Measurements from ENCODE around the gene CIAO2B. TPM values are rescaled to one million over a fixed set of nuclear protein-coding genes. Genes with fewer than 3 reads are reported as not detected.

The CIAO2B gene
- total RNA-seq, 1 experiment from 2014 or later: 59.7 TPM

DNA sequence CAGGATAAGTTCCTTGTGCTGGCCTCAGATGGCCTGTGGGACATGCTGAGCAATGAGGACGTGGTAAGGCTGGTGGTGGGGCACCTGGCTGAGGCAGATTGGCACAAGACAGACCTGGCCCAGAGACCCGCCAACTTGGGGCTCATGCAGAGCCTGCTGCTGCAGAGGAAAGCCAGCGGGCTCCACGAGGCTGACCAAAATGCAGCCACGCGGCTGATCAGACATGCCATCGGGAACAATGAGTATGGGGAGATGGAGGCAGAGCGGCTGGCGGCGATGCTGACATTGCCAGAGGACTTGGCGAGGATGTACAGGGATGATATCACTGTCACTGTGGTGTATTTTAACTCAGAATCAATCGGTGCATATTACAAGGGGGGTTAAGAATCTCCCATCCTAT, 48.7 kb downstream of the CIAO2B start:
- 0 out of 2 replicates have a peak overlapping the region, but pooled peaks have one; percentile 15 for H3K27ac Mint-ChIP-seq
- DNase-seq (ENCODE audit: low spot score) (no peak), ATAC-seq (no peak)
- peaks cover 19% of the 10 kb centered on the region for H3K4me1 Mint-ChIP-seq
- TF ChIP-seq, protein P1, sequence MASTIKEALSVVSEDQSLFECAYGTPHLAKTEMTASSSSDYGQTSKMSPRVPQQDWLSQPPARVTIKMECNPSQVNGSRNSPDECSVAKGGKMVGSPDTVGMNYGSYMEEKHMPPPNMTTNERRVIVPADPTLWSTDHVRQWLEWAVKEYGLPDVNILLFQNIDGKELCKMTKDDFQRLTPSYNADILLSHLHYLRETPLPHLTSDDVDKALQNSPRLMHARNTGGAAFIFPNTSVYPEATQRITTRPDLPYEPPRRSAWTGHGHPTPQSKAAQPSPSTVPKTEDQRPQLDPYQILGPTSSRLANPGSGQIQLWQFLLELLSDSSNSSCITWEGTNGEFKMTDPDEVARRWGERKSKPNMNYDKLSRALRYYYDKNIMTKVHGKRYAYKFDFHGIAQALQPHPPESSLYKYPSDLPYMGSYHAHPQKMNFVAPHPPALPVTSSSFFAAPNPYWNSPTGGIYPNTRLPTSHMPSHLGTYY (CRISPR knock-in tag; IDR thresholded peaks at IDR 0.05): no peak
- TF ChIP-seq ZNF396 (CRISPR knock-in tag; IDR thresholded peaks at IDR 0.05; ENCODE audit: borderline replicate concordance): no peak
- TF ChIP-seq, protein P2, sequence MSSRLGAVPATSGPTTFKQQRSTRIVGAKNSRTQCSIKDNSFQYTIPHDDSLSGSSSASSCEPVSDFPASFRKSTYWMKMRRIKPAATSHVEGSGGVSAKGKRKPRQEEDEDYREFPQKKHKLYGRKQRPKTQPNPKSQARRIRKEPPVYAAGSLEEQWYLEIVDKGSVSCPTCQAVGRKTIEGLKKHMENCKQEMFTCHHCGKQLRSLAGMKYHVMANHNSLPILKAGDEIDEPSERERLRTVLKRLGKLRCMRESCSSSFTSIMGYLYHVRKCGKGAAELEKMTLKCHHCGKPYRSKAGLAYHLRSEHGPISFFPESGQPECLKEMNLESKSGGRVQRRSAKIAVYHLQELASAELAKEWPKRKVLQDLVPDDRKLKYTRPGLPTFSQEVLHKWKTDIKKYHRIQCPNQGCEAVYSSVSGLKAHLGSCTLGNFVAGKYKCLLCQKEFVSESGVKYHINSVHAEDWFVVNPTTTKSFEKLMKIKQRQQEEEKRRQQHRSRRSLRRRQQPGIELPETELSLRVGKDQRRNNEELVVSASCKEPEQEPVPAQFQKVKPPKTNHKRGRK (CRISPR knock-in tag; IDR thresholded peaks at IDR 0.05; ENCODE audit: borderline replicate concordance): no peak
- TF ChIP-seq, protein P3, sequence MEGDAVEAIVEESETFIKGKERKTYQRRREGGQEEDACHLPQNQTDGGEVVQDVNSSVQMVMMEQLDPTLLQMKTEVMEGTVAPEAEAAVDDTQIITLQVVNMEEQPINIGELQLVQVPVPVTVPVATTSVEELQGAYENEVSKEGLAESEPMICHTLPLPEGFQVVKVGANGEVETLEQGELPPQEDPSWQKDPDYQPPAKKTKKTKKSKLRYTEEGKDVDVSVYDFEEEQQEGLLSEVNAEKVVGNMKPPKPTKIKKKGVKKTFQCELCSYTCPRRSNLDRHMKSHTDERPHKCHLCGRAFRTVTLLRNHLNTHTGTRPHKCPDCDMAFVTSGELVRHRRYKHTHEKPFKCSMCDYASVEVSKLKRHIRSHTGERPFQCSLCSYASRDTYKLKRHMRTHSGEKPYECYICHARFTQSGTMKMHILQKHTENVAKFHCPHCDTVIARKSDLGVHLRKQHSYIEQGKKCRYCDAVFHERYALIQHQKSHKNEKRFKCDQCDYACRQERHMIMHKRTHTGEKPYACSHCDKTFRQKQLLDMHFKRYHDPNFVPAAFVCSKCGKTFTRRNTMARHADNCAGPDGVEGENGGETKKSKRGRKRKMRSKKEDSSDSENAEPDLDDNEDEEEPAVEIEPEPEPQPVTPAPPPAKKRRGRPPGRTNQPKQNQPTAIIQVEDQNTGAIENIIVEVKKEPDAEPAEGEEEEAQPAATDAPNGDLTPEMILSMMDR (IDR thresholded peaks at IDR 0.05): no peak
- TF ChIP-seq, protein P4, sequence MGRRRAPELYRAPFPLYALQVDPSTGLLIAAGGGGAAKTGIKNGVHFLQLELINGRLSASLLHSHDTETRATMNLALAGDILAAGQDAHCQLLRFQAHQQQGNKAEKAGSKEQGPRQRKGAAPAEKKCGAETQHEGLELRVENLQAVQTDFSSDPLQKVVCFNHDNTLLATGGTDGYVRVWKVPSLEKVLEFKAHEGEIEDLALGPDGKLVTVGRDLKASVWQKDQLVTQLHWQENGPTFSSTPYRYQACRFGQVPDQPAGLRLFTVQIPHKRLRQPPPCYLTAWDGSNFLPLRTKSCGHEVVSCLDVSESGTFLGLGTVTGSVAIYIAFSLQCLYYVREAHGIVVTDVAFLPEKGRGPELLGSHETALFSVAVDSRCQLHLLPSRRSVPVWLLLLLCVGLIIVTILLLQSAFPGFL (CRISPR knock-in tag; IDR thresholded peaks at IDR 0.05; ENCODE audit: borderline replicate concordance): no peak
- TF ChIP-seq, protein P5, sequence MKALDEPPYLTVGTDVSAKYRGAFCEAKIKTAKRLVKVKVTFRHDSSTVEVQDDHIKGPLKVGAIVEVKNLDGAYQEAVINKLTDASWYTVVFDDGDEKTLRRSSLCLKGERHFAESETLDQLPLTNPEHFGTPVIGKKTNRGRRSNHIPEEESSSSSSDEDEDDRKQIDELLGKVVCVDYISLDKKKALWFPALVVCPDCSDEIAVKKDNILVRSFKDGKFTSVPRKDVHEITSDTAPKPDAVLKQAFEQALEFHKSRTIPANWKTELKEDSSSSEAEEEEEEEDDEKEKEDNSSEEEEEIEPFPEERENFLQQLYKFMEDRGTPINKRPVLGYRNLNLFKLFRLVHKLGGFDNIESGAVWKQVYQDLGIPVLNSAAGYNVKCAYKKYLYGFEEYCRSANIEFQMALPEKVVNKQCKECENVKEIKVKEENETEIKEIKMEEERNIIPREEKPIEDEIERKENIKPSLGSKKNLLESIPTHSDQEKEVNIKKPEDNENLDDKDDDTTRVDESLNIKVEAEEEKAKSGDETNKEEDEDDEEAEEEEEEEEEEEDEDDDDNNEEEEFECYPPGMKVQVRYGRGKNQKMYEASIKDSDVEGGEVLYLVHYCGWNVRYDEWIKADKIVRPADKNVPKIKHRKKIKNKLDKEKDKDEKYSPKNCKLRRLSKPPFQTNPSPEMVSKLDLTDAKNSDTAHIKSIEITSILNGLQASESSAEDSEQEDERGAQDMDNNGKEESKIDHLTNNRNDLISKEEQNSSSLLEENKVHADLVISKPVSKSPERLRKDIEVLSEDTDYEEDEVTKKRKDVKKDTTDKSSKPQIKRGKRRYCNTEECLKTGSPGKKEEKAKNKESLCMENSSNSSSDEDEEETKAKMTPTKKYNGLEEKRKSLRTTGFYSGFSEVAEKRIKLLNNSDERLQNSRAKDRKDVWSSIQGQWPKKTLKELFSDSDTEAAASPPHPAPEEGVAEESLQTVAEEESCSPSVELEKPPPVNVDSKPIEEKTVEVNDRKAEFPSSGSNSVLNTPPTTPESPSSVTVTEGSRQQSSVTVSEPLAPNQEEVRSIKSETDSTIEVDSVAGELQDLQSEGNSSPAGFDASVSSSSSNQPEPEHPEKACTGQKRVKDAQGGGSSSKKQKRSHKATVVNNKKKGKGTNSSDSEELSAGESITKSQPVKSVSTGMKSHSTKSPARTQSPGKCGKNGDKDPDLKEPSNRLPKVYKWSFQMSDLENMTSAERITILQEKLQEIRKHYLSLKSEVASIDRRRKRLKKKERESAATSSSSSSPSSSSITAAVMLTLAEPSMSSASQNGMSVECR (CRISPR knock-in tag; IDR thresholded peaks at IDR 0.05; ENCODE audit: borderline replicate concordance): no peak
- TF ChIP-seq, protein P6, sequence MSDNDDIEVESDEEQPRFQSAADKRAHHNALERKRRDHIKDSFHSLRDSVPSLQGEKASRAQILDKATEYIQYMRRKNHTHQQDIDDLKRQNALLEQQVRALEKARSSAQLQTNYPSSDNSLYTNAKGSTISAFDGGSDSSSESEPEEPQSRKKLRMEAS (CRISPR knock-in tag; IDR thresholded peaks at IDR 0.05): no peak
- TF ChIP-seq SP1 (CRISPR knock-in tag; conservative IDR thresholded peaks at IDR 0.05): no peak
- H3K9me3 Mint-ChIP-seq: no peaks in the 10 kb centered on the region
- H3K27me3 Mint-ChIP-seq (ENCODE audit: low read depth): no peaks in the 10 kb centered on the region
- ChIA-PET POLR2A (no interaction called here), CTCF (interaction anchor here (1.1 to 1.5 kb wide), 3 partner anchors 10 to 40 kb away, joined by 3 to 5 read pairs (median 3); no protein-coding TSS in a partner anchor)
- no peak overlapping the region for H3K4me3 Mint-ChIP-seq
- peaks cover 22% of the 10 kb centered on the region for H3K36me3 Mint-ChIP-seq

DNA sequence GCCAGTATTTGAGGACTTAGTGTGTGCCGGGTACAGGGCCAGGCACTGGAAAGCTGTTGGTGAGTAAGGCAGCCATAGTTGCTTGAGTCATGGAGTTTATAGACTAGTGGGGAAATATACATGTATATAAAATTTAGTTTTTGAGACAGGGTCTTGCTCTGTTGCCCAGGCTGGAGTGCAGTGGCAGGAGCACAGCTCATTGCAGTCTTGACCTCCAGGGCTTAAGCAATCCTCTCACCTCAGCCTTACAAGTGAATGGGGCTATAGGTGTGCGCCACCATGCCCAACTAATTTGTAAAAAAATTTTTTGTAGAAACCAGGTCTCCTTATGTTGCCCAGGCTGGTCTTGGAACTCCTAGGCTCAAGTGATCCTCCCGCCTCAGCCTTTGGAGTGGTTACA, 51.5 kb downstream of the CIAO2B start:
- DNase-seq (ENCODE audit: low spot score) (no peak), ATAC-seq (no peak)
- Mint-ChIP-seq H3K4me1 (peaks cover 25% of the 10 kb centered on the region), H3K27ac (no peak overlapping the region; the same call in 1 of the 2 replicates), H3K9me3 (no peaks in the 10 kb centered on the region), H3K4me3 (no peak overlapping the region), H3K27me3 (ENCODE audit: low read depth) (peaks cover 11% of the 10 kb centered on the region), H3K36me3 (peaks cover 20% of the 10 kb centered on the region)
- POLR2A ChIA-PET: no interaction called here
- TF ChIP-seq ZNF416 (CRISPR knock-in tag; IDR thresholded peaks at IDR 0.05) (no peak), ZNF121 (CRISPR knock-in tag; IDR thresholded peaks at IDR 0.05) (peak; percentile 26; the same call in 1 of the 2 replicates)
- CTCF ChIA-PET: interaction anchor here (0.7 to 3.4 kb wide), 5 partner anchors 11 to 52 kb away, joined by 3 to 31 read pairs (median 18); partner anchors contain the start of genes CDH16 and NAE1

Other genes starting within 250 kb of the CIAO2B start
- gene CMTM4, start 237.7 kb downstream of the CIAO2B start, total RNA-seq (2021): 56.2 to 60.6 TPM (median 58.5 TPM) in 3 replicates
- 82.7 to 89.8 TPM (median 89.7 TPM) in 3 replicates for gene DYNC1LI2, start 182.8 kb downstream of the CIAO2B start, total RNA-seq (2021)
- not detected in 3 replicates for gene TERB1, start 132.8 kb downstream of the CIAO2B start, total RNA-seq (2021)
- 103 to 129 TPM (median 107 TPM) in 3 replicates for gene NAE1, start 103.4 kb downstream of the CIAO2B start, total RNA-seq (2021)
- gene CA7, start 90.0 kb downstream of the CIAO2B start, total RNA-seq (2021): 1.4 to 2.2 TPM (median 1.6 TPM) in 3 replicates
- gene PDP2, start 53.9 kb downstream of the CIAO2B start, total RNA-seq (2021): 26.4 to 28.4 TPM (median 27.0 TPM) in 3 replicates
- not detected in 3 replicates for gene CDH16, start 15.5 kb downstream of the CIAO2B start, total RNA-seq (2021)
- gene RRAD, start 8.9 kb downstream of the CIAO2B start, total RNA-seq (2021): 0.16 to 0.52 TPM (median 0.18 TPM) in 3 replicates
- 21.6 to 29.7 TPM (median 23.2 TPM) in 3 replicates for gene CES2, start 1.1 kb upstream of the CIAO2B start, total RNA-seq (2021)
- gene CES3, start 26.9 kb upstream of the CIAO2B start, total RNA-seq (2021): 3.3 to 6.0 TPM (median 5.7 TPM) in 3 replicates
- 0.57 to 0.89 TPM (median 0.61 TPM) in 3 replicates for gene CES4A, start 54.2 kb upstream of the CIAO2B start, total RNA-seq (2021)
- 36.9 to 40.9 TPM (median 37.1 TPM) in 3 replicates for gene CBFB, start 94.7 kb upstream of the CIAO2B start, total RNA-seq (2021)
- 16.9 to 18.8 TPM (median 17.4 TPM) in 3 replicates for gene PHAF1, start 175.5 kb upstream of the CIAO2B start, total RNA-seq (2021)
- gene B3GNT9, start 216.6 kb upstream of the CIAO2B start, total RNA-seq (2021): 6.4 to 7.8 TPM (median 7.6 TPM) in 3 replicates
- gene TRADD, start 225.5 kb upstream of the CIAO2B start, total RNA-seq (2021): 1.4 to 2.1 TPM (median 1.7 TPM) in 3 replicates
- gene FBXL8, start 225.6 kb upstream of the CIAO2B start, total RNA-seq (2021): 1.1 to 1.2 TPM (median 1.1 TPM) in 3 replicates
- 2.2 to 2.5 TPM (median 2.3 TPM) in 3 replicates for gene HSF4, start 230.3 kb upstream of the CIAO2B start, total RNA-seq (2021)
- gene NOL3, start 236.1 kb upstream of the CIAO2B start, total RNA-seq (2021): 8.5 to 10.6 TPM (median 9.7 TPM) in 3 replicates
- 40.8 to 54.3 TPM (median 50.5 TPM) in 3 replicates for gene MATCAP1, start 249.6 kb upstream of the CIAO2B start, total RNA-seq (2021)